HepG2 (cell line): ENCODE measurements around the gene IGFALS. TPM values are rescaled to one million over a fixed set of nuclear protein-coding genes. Genes with fewer than 3 reads are reported as not detected.

Experiments used
- JUNB ChIP-seq: sonication (generic); formaldehyde crosslinking; IDR thresholded peaks from 2 replicates; pipeline ENCODE4 v1.8.0; 2022; ENCODE audit warnings: missing genetic modification reagents, mild to moderate bottlenecking, borderline replicate concordance
- ZNF232 ChIP-seq: sonication (generic); formaldehyde crosslinking; IDR thresholded peaks from 2 replicates; pipeline ENCODE4 v1.4.0; 2020; ENCODE audit warnings: missing genetic modification reagents, borderline replicate concordance
- ZNF775 ChIP-seq: sonication (generic); formaldehyde crosslinking; IDR thresholded peaks from 2 replicates; pipeline ENCODE4 v1.4.0; 2020; ENCODE audit warnings: missing genetic modification reagents, mild to moderate bottlenecking, moderate library complexity, borderline replicate concordance
- polyA plus RNA-seq, 8 experiments: library from polyadenylated mRNA; depleted of rRNA in 3 of 8; stranded (reverse) in 7 of 8; unstranded in 1 of 8; fragments of >200 nt; fragmentation: Illumina TruSeq in 4 of 8; extraction: Trizol in 4 of 8; gene quantifications; 2 replicates each; pipeline versions ENCODE4 v1.2.1 to v1.2.3, GENCODE V29; 2011 to 2016; ENCODE audit warnings: low read depth in 4 of 8, missing spikeins in 1 of 8, mixed read lengths in 1 of 8; ENCODE audit not compliant: insufficient read depth in 1 of 8
- total RNA-seq, 5 experiments: library from RNA; depleted of rRNA; stranded (reverse); fragments of >200 nt; fragmentation: Illumina TruSeq; extraction: Trizol; gene quantifications; 2 replicates each; pipeline ENCODE4 v1.2.3, GENCODE V29; 2016; ENCODE audit warnings: low read depth in 1 of 5
- TF ChIP-seq, protein P1 (sequence below): sonication (generic); formaldehyde crosslinking; IDR thresholded peaks from 2 replicates; pipeline ENCODE4 v1.4.0; 2020; ENCODE audit warnings: missing genetic modification reagents, borderline replicate concordance
- TF ChIP-seq, protein P2 (sequence below): IDR thresholded peaks from 2 replicates; pipeline ENCODE4 v1.6.1; 2016; ENCODE audit warnings: missing biosample characterization, missing genetic modification reagents, low read depth
- TF ChIP-seq, protein P3 (sequence below): IDR thresholded peaks from 2 replicates; pipeline ENCODE4 v1.6.1; 2016; ENCODE audit warnings: control low read depth
- TF ChIP-seq, protein P4 (sequence below): sonication (generic); formaldehyde crosslinking; IDR thresholded peaks from 2 replicates; pipeline ENCODE4 v1.5.0; 2020; ENCODE audit warnings: missing genetic modification reagents, mild to moderate bottlenecking, borderline replicate concordance

The IGFALS gene
- total and polyA plus RNA-seq, 2 of the 13 experiments (the other 11 are each of a cell fraction or from before 2014, with no cell fraction given) = 0.34 to 2.4 TPM

DNA sequence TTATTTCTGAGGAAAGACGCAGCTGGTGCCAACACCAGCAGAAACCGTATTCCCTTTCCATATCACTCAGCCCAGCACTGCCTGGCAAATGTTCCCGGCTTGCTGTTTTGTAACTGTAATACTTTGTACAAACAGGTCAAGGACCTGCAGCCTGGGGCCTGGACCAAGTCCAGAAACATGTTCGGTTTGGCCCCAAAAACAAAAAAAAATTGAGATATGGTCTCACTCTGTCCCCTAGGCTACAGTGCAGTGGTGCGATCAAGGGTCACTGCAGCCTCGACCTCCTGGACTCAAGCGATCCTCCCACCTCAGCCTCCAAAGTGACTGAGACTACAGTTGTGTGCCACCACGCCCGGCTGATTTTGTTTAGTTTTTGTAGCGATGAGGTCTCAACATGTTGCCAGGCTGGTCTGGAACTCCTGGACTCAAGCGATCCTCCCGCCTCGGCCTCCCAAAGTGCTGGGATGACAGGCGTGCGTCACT lies 31.9 kb upstream of the IGFALS start (continued):
- TF ChIP-seq, protein P1, sequence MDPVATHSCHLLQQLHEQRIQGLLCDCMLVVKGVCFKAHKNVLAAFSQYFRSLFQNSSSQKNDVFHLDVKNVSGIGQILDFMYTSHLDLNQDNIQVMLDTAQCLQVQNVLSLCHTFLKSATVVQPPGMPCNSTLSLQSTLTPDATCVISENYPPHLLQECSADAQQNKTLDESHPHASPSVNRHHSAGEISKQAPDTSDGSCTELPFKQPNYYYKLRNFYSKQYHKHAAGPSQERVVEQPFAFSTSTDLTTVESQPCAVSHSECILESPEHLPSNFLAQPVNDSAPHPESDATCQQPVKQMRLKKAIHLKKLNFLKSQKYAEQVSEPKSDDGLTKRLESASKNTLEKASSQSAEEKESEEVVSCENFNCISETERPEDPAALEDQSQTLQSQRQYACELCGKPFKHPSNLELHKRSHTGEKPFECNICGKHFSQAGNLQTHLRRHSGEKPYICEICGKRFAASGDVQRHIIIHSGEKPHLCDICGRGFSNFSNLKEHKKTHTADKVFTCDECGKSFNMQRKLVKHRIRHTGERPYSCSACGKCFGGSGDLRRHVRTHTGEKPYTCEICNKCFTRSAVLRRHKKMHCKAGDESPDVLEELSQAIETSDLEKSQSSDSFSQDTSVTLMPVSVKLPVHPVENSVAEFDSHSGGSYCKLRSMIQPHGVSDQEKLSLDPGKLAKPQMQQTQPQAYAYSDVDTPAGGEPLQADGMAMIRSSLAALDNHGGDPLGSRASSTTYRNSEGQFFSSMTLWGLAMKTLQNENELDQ (CRISPR knock-in tag) = no peak
- TF ChIP-seq, protein P2, sequence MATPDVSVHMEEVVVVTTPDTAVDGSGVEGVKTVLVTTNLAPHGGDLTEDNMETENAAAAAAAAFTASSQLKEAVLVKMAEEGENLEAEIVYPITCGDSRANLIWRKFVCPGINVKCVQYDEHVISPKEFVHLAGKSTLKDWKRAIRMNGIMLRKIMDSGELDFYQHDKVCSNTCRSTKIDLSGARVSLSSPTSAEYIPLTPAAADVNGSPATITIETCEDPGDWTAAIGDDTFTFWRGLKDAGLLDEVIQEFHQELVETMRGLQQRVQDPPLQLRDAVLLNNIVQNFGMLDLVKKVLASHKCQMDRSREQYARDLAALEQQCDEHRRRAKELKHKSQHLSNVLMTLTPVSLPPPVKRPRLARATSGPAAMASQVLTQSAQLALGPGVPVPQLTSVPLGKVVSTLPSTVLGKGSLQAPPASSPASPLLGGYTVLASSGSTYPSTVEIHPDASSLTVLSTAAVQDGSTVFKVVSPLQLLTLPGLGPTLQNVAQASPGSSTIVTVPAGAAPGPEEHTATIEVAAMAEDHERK = no peak
- TF ChIP-seq, protein P3, sequence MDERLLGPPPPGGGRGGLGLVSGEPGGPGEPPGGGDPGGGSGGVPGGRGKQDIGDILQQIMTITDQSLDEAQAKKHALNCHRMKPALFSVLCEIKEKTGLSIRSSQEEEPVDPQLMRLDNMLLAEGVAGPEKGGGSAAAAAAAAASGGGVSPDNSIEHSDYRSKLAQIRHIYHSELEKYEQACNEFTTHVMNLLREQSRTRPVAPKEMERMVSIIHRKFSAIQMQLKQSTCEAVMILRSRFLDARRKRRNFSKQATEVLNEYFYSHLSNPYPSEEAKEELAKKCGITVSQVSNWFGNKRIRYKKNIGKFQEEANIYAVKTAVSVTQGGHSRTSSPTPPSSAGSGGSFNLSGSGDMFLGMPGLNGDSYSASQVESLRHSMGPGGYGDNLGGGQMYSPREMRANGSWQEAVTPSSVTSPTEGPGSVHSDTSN = no peak
- TF ChIP-seq ZNF775 (CRISPR knock-in tag) (no peak), JUNB (CRISPR knock-in tag) (no peak), ZNF232 (0 out of 2 replicates have a peak, but pooled peaks have one; percentile 24)
- TF ChIP-seq, protein P4, sequence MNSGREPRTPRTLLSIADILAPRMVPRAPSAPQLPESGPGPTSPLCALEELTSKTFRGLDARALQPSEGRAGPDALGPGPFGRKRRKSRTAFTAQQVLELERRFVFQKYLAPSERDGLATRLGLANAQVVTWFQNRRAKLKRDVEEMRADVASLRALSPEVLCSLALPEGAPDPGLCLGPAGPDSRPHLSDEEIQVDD (CRISPR knock-in tag) = no peak
